PC-3 (cell line): ENCODE measurements around the gene TMIE. TPM values are rescaled to one million over a fixed set of nuclear protein-coding genes. Genes with fewer than 3 reads are reported as not detected.

Experiments
- ATAC-seq: fragments of 200-7000 bp; cut with Tn5 transposase; 2 replicates; pipeline ENCODE4 v1.9.1; 2020; ENCODE audit warnings: mild to moderate bottlenecking, moderate library complexity
- BruUV-seq: library from RNA; stranded (reverse); fragments of 400-500 nt; replicated peaks from 2 replicates; lab custom pipeline; 2021; lab: Mats Ljungman, UMichigan
- CTCF ChIA-PET: fragments of 300-600 bp; sonication (Branson Sonifier 250); formaldehyde crosslinking; loops from one replicate; lab custom pipeline; 2022; ENCODE audit warnings: antibody characterized with exemption; lab: Charles Lee
- POLR2A ChIA-PET: fragments of 300-600 bp; sonication (Branson Sonifier 250); formaldehyde crosslinking; loops from one replicate; lab custom pipeline; 2022; ENCODE audit warnings: antibody characterized with exemption; ENCODE audit not compliant: unreplicated experiment; lab: Charles Lee
- DNase-seq: peaks from one replicate; pipeline ENCODE4 v3.0.0-alpha.2; 2015
- H2AFZ ChIP-seq: fragments of 300-600 bp; sonication (generic); 2 replicates; pipeline ENCODE4 v1.6.0; 2016; ENCODE audit warnings: antibody characterized with exemption, low read length
- H3F3A ChIP-seq: fragments of 300-600 bp; sonication (generic); one replicate; pipeline ENCODE4 v1.6.0; 2017; ENCODE audit warnings: antibody characterized with exemption, low read length, control low read depth, mild to moderate bottlenecking; ENCODE audit not compliant: unreplicated experiment
- H3K27ac ChIP-seq: fragments of 300-600 bp; sonication (generic); 2 replicates; pipeline ENCODE4 v1.5.1; 2016; ENCODE audit warnings: mild to moderate bottlenecking, low read length
- H3K27me3 ChIP-seq: fragments of 300-600 bp; sonication (generic); 2 replicates; pipeline ENCODE4 v1.6.1; 2016; ENCODE audit warnings: low read length, mixed read lengths
- H3K36me3 ChIP-seq: fragments of 300-600 bp; sonication (generic); 2 replicates; pipeline ENCODE4 v1.6.1; 2016; ENCODE audit warnings: low read depth, mixed run types, low read length, mixed read lengths
- H3K4me1 ChIP-seq: fragments of 300-600 bp; sonication (generic); 2 replicates; pipeline ENCODE4 v1.5.1; 2016; ENCODE audit warnings: low read length; ENCODE audit not compliant: insufficient read depth
- H3K4me2 ChIP-seq: fragments of 300-600 bp; sonication (generic); 2 replicates; pipeline ENCODE4 v1.6.0; 2016; ENCODE audit warnings: low read length
- H3K4me3 ChIP-seq: fragments of 300-600 bp; sonication (generic); 2 replicates; pipeline ENCODE4 v1.5.1; 2016; ENCODE audit warnings: mild to moderate bottlenecking, low read length, mixed read lengths
- H3K79me2 ChIP-seq: fragments of 300-600 bp; sonication (generic); 2 replicates; pipeline ENCODE4 v1.6.1; 2017; ENCODE audit warnings: low read length, mixed read lengths
- H3K9ac ChIP-seq: fragments of 300-600 bp; sonication (generic); 2 replicates; pipeline ENCODE4 v1.6.0; 2016; ENCODE audit warnings: mild to moderate bottlenecking, low read length
- H3K9me2 ChIP-seq: fragments of 300-600 bp; sonication (generic); replicated peaks from 2 replicates; pipeline ENCODE4 v1.6.1; 2016; ENCODE audit warnings: mixed run types, low read length, mixed read lengths
- H3K9me3 ChIP-seq: fragments of 300-600 bp; sonication (generic); 2 replicates; pipeline ENCODE4 v1.6.1; 2016; ENCODE audit warnings: low read length, mixed read lengths
- H4K20me1 ChIP-seq: fragments of 300-600 bp; sonication (generic); 2 replicates; pipeline ENCODE4 v1.6.1; 2016; ENCODE audit warnings: low read length, mixed read lengths
- EZH2 ChIP-seq: fragments of 300-600 bp; sonication (generic); IDR thresholded peaks from one replicate; pipeline ENCODE4 v1.6.1; 2017; ENCODE audit warnings: antibody characterized with exemption, mild to moderate bottlenecking, low read length; ENCODE audit not compliant: unreplicated experiment
- EZH2phosphoT487 ChIP-seq: fragments of 300-600 bp; sonication (generic); IDR thresholded peaks from 2 replicates; pipeline ENCODE4 v1.6.1; 2018; ENCODE audit warnings: mild to moderate bottlenecking, antibody characterized with exemption, low read length, borderline replicate concordance
- intact Hi-C: fragments of 100-400 bp; cut with micrococcal nuclease; formaldehyde crosslinking; loops from 2 replicates; pipeline ENCODE4 v1.9.0; 2023
- total RNA-seq: library from RNA; depleted of rRNA; stranded (reverse); fragments of >200 nt; gene quantifications from 2 replicates; pipeline ENCODE4 v1.2.3, GENCODE V29; 2014
- TF ChIP-seq, protein P1 (sequence below): fragments of 300-600 bp; sonication (generic); conservative IDR thresholded peaks from 2 replicates; pipeline ENCODE4 v1.5.1; 2017; ENCODE audit warnings: antibody characterized with exemption, low read depth, mild to moderate bottlenecking, low read length

Gene TMIE
- total RNA-seq, 1 experiment from 2014 or later: 0.66 TPM

DNA sequence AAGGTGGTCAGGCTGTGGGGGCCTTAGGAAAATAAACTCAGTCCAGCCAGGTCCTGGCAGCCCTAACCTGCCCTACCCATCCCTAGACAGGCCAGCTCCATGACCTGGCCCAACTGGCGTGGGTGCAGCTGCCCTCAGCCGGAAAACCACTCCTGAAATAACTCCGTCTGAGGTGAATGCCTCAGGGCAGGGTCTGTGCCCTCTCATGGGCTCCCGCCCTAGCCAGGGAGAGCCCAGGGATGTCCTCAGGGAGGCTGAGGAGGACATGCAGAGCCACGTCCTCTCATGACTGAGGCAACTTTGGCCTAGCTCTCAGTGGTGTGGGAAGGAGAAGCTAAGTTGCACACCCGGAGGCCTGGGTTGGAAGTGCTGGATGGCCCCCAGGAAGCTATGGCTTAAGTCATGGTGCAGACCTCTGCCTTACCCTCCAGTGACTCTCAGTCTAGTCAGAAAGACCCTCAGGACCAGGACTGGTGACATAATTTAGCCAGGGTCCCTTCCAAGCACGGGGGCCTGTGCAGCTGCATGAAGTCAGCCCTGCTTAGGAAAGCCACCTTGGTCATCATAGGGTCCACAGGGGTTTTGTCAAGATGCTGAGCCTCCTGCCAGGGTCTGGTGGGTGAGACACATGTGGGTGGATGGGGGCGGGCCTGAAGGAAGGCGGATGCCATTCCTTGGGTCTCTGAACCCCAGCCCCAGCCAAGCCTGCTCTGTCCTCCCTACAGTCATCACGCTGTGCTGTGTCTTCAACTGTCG, 7.4 kb downstream of the TMIE start:
- intact Hi-C loops: no loop called here
- Histone ChIP-seq H3K4me1 (peaks cover 13% of the 10 kb centered on the region), H3K9me2 (no peaks in the 10 kb centered on the region), H3K36me3 (no peaks in the 10 kb centered on the region), H3K27me3 (no peaks in the 10 kb centered on the region), H3K9me3 (no peaks in the 10 kb centered on the region), H3K4me3 (no peak overlapping the region), H3K9ac (no peak overlapping the region), H3K79me2 (no peaks in the 10 kb centered on the region), H3K27ac (no peak overlapping the region), H4K20me1 (no peaks in the 10 kb centered on the region), H2AFZ (no peak overlapping the region), H3F3A (no peaks in the 10 kb centered on the region), H3K4me2 (no peak overlapping the region)
- ATAC-seq (no peak), DNase-seq (no peak)
- ChIA-PET POLR2A (no interaction called here), CTCF (interaction anchor here (1.0 kb wide), 1 partner anchor 186 kb away, joined by 3 read pairs; no protein-coding TSS in a partner anchor)
- TF ChIP-seq, protein P1, sequence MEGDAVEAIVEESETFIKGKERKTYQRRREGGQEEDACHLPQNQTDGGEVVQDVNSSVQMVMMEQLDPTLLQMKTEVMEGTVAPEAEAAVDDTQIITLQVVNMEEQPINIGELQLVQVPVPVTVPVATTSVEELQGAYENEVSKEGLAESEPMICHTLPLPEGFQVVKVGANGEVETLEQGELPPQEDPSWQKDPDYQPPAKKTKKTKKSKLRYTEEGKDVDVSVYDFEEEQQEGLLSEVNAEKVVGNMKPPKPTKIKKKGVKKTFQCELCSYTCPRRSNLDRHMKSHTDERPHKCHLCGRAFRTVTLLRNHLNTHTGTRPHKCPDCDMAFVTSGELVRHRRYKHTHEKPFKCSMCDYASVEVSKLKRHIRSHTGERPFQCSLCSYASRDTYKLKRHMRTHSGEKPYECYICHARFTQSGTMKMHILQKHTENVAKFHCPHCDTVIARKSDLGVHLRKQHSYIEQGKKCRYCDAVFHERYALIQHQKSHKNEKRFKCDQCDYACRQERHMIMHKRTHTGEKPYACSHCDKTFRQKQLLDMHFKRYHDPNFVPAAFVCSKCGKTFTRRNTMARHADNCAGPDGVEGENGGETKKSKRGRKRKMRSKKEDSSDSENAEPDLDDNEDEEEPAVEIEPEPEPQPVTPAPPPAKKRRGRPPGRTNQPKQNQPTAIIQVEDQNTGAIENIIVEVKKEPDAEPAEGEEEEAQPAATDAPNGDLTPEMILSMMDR: no peak
- TF ChIP-seq EZH2 (no peak), EZH2phosphoT487 (no peak)
- no TSS peak for BruUV-seq

DNA sequence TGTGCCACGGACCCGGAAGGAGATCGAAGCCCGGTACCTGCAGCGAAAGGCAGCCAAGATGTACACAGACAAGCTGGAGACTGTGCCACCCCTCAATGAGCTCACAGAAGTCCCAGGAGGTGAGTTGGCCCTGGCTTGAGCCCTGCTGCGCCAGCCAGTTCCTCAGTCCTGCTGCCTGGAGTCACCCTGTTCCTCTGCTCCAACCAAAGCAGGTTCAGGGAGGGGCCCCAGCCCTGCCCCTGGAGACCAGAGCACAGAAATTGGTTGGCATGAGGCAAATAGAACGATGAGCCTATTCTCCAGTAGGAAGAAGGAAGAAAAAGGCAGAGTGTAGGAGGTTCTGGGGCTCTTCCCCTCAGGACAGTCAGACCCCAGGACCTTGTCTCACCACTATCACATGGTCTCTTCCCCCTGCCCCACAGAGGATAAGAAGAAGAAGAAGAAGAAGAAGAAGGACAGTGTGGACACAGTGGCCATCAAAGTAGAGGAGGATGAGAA, 8.0 kb downstream of the TMIE start:
- Histone ChIP-seq H3K4me1 (peaks cover 13% of the 10 kb centered on the region), H3K36me3 (no peaks in the 10 kb centered on the region), H3F3A (no peaks in the 10 kb centered on the region), H3K27me3 (no peaks in the 10 kb centered on the region), H3K9ac (no peak overlapping the region), H3K4me2 (no peak overlapping the region), H3K27ac (no peak overlapping the region), H3K79me2 (no peaks in the 10 kb centered on the region), H4K20me1 (no peaks in the 10 kb centered on the region), H3K4me3 (no peak overlapping the region), H3K9me3 (no peaks in the 10 kb centered on the region), H2AFZ (no peak overlapping the region), H3K9me2 (no peaks in the 10 kb centered on the region)
- ATAC-seq (no peak), DNase-seq (no peak)
- ChIA-PET POLR2A (no interaction called here), CTCF (no interaction called here)
- no TSS peak for BruUV-seq
- intact Hi-C loops: no loop called here
- TF ChIP-seq, protein P1: no peak
- TF ChIP-seq EZH2phosphoT487 (no peak), EZH2 (no peak)

DNA sequence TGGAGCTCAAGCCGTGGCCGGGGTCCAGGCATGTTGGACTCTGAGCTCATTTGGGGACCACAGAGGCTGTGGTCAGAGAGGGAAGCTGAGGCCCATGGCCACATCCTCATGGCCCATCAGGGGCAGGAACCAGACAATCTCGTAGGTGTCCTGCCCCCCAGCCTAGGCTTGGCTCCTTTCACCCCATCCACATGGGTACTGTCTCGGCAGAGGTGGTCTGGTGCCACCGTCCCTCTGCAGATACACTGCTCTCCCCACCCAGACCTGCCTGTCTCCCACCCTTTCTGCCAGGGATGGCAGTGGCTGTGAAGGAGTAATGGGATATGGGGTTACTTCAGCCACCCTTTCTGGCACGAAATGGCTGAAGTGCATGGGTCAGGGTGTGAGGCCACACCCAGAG, 8.5 kb downstream of the TMIE start:
- BruUV-seq: TSS peak; percentile 15
- CTCF ChIA-PET: no interaction called here
- no peak overlapping the region for H2AFZ ChIP-seq
- H3F3A ChIP-seq: no peaks in the 10 kb centered on the region
- H3K4me3 ChIP-seq: no peak overlapping the region
- peaks cover 13% of the 10 kb centered on the region for H3K4me1 ChIP-seq
- H3K27me3 ChIP-seq: no peaks in the 10 kb centered on the region
- H3K27ac ChIP-seq: no peak overlapping the region
- DNase-seq: no peak
- H3K9me3 ChIP-seq: no peaks in the 10 kb centered on the region
- no peak for ATAC-seq
- H3K9me2 ChIP-seq: no peaks in the 10 kb centered on the region
- TF ChIP-seq EZH2: no peak
- TF ChIP-seq, protein P1: no peak
- TF ChIP-seq EZH2phosphoT487: no peak
- no peaks in the 10 kb centered on the region for H3K79me2 ChIP-seq
- intact Hi-C loops: no loop called here
- no peak overlapping the region for H3K4me2 ChIP-seq
- H3K9ac ChIP-seq: no peak overlapping the region
- no peaks in the 10 kb centered on the region for H4K20me1 ChIP-seq
- H3K36me3 ChIP-seq: no peaks in the 10 kb centered on the region
- POLR2A ChIA-PET: interaction anchor here (0.6 kb wide), 1 partner anchor 639 kb away, joined by 4 read pairs; no protein-coding TSS in a partner anchor
